ENCODE results near the gene ZBTB7A.

ZBTB7A gene

GRCh38 chr19:4069331-4069959, 2.7 kb upstream of the ZBTB7A start:
- H3K4me3 ChIP-seq (ENCODE audit: low read depth, low read length): no peak overlapping the region
- DNase-seq (ENCODE audit: low read depth): peak; percentile 57

GRCh38 chr19:4068047-4068966, 1.6 kb upstream of the ZBTB7A start:
- H3K4me3 ChIP-seq (ENCODE audit: low read depth, low read length): peak overlapping the region; percentile 42

More at GRCh38 chr19:4069331-4069959, 2.7 kb upstream of the ZBTB7A start:
- TF ChIP-seq MAX (IDR thresholded peaks at IDR 0.05; ENCODE audit: low read depth, low read length): no peak
- no peak for TF ChIP-seq MYC (IDR thresholded peaks at IDR 0.05; ENCODE audit: low read depth, low read length)
- TF ChIP-seq POLR2A (IDR thresholded peaks at IDR 0.05; ENCODE audit: extremely low read depth, insufficient read length): no peak
- no peak for TF ChIP-seq CTCF (IDR thresholded peaks at IDR 0.05; ENCODE audit: low read depth, low read length)

GRCh38 chr19:4067396-4068046, 822 bp upstream of the ZBTB7A start:
- peak overlapping the region; percentile 42 for H3K4me3 ChIP-seq (ENCODE audit: low read depth, low read length)
- TF ChIP-seq MAX (IDR thresholded peaks at IDR 0.05; ENCODE audit: low read depth, low read length) (no peak), MYC (IDR thresholded peaks at IDR 0.05; ENCODE audit: low read depth, low read length) (no peak), CTCF (IDR thresholded peaks at IDR 0.05; ENCODE audit: low read depth, low read length) (no peak), POLR2A (IDR thresholded peaks at IDR 0.05; ENCODE audit: extremely low read depth, insufficient read length) (no peak)
- DNase-seq (ENCODE audit: low read depth): peak; percentile 67

More at GRCh38 chr19:4068047-4068966, 1.6 kb upstream of the ZBTB7A start:
- DNase-seq (ENCODE audit: low read depth): peak; percentile 42
- TF ChIP-seq MAX (IDR thresholded peaks at IDR 0.05; ENCODE audit: low read depth, low read length) (no peak), POLR2A (IDR thresholded peaks at IDR 0.05; ENCODE audit: extremely low read depth, insufficient read length) (no peak), MYC (IDR thresholded peaks at IDR 0.05; ENCODE audit: low read depth, low read length) (no peak), CTCF (IDR thresholded peaks at IDR 0.05; ENCODE audit: low read depth, low read length) (no peak)

GRCh38 chr19:4066176-4066606, 508 bp downstream of the ZBTB7A start:
- no peak for DNase-seq (ENCODE audit: low read depth)
- TF ChIP-seq MAX (IDR thresholded peaks at IDR 0.05; ENCODE audit: low read depth, low read length): no peak
- H3K4me3 ChIP-seq (ENCODE audit: low read depth, low read length): peak overlapping the region; percentile 55

- H3K4me3 ChIP-seq (ENCODE audit: low read depth, low read length): no peak overlapping the region
- peak; percentile 94 for DNase-seq (ENCODE audit: low read depth)
Observed at GRCh38 chr19:4065430-4066175, 1.1 kb downstream of the ZBTB7A start.

GRCh38 chr19:4064496-4065260, 2.0 kb downstream of the ZBTB7A start:
- DNase-seq (ENCODE audit: low read depth): peak; percentile 62
- peak overlapping the region; percentile 56 for H3K4me3 ChIP-seq (ENCODE audit: low read depth, low read length)
- TF ChIP-seq POLR2A (IDR thresholded peaks at IDR 0.05; ENCODE audit: extremely low read depth, insufficient read length) (no peak), MAX (IDR thresholded peaks at IDR 0.05; ENCODE audit: low read depth, low read length) (peak; percentile 74)

More at GRCh38 chr19:4065430-4066175, 1.1 kb downstream of the ZBTB7A start:
- TF ChIP-seq POLR2A (IDR thresholded peaks at IDR 0.05; ENCODE audit: extremely low read depth, insufficient read length) (peak; percentile 19), MYC (IDR thresholded peaks at IDR 0.05; ENCODE audit: low read depth, low read length) (no peak)

All from NB4 (cell line).